HG03039 (cell line): ENCODE measurements around the gene OR6C70.
"Not testable (repeated sequence)": the region's sequence is repeated elsewhere in the genome, so short reads cannot be mapped to it uniquely, and the experiment has no call there.

Experiments
- ATAC-seq: cut with Tn5 transposase; IDR thresholded peaks from one replicate; pipeline ENCODE4 v1.9.1; 2021; ENCODE audit warnings: mild to moderate bottlenecking, moderate library complexity; ENCODE audit not compliant: unreplicated experiment

Gene OR6C70

DNA sequence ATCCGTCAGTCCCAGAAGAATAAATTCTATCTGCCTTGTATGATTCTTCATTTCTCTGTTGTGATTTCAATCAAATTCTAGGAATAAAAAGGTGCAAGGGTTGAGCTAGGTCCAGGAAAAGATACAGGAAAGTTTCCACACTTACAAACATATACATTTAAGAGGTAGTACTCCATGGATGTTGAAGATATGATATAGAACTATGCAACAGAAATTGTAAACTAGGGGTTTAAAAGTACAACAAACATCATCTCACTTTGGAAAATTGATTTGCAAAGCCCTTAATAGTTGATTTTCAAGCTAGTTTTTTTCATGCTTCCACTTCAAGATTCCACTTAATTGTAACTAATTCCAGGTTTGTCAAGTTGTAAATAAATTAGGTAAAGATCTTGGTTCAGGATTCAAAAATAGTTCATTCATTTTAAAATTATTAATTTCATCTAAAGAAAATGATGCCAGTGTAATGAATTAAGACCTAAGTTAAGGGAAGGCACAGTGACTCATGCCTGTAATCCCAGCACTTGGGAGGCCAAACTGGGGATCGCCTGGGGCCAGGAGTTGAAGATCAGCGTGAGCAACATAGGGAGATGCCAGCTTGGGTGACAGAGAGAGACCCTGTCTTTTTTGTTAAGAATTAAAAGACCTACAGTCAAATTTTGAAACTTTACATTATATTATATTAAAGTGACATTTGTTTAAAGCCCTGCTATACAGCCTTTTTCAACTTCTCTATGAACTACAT is at the start of gene OR6C70:
Gene OR6C70, minus strand, starts transcription at position 51 of the 742 bp plus-strand sequence. Its CDS starts 0 bp downstream, at position 51.
- no peak for ATAC-seq

DNA sequence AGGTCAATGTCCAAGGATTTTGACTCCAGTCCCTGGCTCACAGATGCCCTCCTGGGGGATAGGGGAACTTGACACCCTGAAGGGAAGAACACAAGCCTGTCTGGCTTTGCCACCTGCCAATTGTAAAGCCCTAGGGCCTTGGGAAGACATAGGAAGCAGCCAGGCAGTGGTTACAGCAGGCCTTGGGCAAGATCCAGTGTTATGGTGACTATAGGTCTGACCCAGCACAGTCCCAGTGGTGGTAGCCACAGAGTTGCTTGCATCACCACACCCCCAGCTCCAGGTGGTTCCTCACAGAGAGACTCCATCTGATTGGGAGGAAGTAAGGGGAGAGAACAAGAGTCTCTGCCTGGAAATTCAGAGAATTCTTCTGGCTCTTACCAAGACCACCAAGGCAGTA is 46.5 kb upstream of the OR6C70 start:
- no peak for ATAC-seq

DNA sequence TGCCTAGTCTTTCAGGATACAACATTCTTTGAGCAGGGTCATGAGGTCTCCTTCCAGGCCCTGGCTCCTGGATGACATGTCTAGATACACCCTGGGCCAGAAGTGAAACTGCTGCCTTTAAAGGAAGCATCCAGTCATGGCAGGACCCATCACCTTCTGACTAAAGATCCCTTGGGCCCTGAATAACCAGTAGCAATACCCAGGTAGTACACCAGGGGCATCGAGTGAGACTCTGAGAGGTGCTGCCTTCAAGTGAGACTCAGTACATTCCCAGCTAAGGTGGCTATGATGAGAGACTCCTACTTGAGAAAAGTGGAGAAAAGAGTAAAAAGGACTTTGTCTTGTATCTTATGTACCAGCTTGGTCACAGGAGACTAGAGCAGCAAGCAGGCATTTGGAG is 45.8 kb upstream of the OR6C70 start:
- no peak for ATAC-seq

DNA sequence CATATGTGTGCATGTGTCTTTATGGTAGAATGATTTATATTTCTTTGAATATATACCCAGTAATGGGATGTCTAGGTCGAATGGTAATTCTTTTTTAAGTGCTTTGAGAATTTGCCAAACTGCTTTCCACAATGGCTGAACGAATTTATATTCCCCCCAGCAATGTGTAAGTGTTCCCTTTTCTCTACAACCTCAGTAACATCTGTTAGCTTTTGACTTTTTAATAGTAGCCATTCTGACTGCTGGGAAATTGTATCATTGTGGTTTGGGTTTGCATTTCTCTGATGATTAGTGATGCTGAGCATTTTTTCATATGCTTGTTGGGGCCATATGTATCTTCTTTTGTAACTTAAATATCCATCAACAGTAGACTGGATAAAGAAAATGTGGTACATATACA is 31.7 kb upstream of the OR6C70 start:
- no peak for ATAC-seq

GRCh38 chr12:55499810-55500252 is 29.9 kb upstream of the OR6C70 start:
- no peak for ATAC-seq

DNA sequence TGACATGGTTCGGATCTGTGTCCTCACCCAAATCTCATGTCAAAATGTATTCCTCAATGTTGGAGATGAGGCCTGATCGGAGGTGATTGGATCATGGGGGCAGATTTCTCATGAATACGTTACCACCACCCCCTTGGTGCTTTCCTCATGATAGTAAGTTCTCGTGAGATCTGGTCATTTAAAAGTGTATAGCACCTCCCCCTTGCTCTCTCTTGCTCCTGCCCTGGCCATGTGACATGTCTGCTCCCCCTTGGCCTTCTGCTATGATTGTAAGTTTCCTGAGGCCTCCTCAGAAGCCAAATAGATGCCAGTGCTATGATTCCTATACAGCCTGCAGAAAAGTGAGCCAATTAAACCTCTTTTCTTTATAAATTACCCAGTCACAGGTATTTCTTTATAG is 29.3 kb upstream of the OR6C70 start:
- no peak for ATAC-seq

DNA sequence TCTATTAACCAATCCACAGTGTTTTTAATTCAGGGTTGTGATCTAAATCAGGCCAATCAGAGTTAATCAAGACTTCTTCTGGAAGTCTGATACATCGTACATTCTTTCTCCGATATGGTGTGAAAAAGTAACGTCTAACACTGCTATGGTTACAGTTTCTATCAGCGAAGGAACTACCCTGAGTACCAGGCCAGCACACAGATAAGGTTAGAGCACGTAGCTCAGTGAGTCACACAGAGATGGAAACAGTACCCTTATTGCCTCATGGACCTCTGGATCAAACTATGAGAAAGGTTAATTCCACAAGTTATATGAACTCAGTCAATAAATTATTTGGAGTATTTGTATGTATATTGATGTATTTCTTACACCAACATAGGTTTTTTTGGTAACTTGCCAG is 25.6 kb upstream of the OR6C70 start:
- ATAC-seq, result no peak

DNA sequence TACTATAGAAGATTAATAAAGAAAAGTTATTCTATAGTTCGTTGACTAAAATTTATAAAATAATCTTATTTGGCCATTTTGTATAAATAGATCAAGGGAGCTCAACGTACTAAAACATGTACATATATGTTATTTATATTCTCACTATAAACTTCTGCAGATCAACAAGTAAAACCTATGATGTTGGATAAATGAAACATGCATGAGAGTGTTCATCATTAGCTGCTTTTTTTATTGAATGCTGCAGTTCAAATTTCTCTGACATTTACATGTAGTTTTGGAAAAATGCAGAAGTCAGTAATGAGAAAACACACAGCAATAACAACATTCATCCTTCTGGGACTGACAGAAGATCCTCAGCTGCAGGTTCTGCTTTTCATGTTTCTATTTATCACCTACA is 22.1 kb upstream of the OR6C70 start, which contains the start of gene OR6C68:
Gene OR6C68, plus strand, starts transcription at position 301 of the 400 bp plus-strand sequence. Its CDS starts 0 bp downstream, at position 301.
- ATAC-seq, result no peak

DNA sequence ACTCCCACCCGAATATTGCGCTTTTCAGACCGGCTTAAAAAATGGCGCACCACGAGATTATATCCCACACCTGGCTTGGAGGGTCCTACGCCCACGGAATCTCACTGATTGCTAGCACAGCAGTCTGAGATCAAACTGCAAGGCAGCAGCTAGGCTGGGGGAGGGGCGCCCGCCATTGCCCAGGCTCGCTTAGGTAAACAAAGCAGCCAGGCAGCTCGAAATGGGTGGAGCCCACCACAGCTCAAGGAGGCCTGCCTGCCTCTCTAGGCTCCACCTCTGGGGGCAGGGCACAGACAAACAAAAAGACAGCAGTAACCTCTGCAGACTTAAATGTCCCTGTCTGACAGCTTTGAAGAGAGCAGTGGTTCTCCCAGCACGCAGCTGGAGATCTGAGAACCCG is 14.3 kb upstream of the OR6C70 start:
- not testable (repeated sequence) for ATAC-seq

- not testable (repeated sequence) for ATAC-seq
These were observed 9.2 kb upstream of the OR6C70 start for GRCh38 chr12:55479136-55479535.

DNA sequence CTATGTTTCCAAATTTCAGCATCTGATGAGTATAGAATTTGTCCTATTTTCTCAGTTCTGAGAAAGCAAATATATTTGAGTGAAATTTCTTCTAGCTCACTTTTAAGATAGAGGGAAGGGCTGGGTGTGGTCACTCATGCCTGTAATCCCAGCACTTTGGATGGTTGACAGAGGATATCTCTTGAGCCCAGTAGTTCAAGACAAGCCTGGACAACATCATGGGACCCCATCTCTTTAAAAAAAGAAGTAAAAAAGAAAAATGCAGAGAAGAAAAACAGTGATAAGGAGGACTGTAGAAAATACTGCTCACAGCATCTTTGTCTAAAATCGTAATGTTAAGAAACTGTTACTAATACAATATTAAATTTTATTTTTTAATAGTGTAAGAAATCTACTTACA is 2.3 kb upstream of the OR6C70 start:
- ATAC-seq, result no peak

DNA sequence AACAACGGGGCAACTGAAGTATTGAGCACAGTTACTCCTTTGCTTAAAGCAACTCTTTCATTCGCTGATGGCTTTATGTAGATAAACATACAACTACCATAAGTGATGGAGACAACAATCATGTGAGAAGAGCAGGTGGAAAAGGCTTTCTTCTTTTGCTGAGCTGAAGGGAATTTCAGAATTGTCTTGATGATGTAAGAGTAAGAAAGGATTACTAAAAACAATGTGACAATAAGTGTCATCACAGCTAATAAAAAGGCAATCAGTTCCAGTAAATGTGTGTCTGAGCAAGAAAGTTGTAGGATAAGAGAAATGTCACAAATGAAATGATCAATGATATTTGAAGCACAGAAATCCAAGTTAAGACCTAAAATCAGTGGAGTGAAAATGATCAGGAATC is 647 bp downstream of the OR6C70 start:
- no peak for ATAC-seq

DNA sequence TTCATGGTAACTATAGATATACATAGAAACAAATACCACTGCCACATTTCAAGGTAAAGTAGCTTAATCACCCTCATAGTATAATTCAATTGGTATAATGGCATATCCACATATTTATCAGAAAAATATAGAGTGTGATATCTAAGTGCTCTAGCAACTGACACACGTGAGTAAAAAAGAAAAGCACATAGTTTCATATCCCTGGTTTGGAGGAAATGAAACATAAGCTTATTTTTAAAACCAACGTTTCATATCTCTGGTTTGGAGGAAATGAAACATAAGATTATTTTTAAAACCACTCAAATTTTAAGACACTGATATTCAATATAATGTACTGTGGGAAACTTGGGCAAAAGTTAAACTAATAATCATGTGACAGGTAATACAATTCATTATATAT is 2.1 kb downstream of the OR6C70 start:
- no peak for ATAC-seq

DNA sequence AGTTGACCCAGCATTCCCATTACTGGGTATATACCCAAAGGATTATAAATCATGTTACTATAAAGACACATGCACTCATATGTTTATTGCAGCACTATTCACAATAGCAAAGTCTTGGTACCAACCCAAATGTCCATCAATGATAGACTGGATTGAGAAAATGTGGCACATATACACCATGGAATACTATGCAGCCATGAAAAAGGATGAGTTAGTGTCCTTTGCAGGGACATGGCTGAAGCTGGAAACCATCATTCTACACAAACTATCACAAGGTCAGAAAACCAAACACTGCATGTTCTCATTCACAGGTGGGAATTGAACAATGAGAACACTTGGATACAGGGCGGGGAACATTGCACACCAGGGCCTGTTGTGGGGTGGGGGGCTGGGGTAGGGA is 5.0 kb downstream of the OR6C70 start:
- not testable (repeated sequence) for ATAC-seq

- ATAC-seq, result no peak
These were observed 21.1 kb downstream of the OR6C70 start for GRCh38 chr12:55448825-55449224.

DNA sequence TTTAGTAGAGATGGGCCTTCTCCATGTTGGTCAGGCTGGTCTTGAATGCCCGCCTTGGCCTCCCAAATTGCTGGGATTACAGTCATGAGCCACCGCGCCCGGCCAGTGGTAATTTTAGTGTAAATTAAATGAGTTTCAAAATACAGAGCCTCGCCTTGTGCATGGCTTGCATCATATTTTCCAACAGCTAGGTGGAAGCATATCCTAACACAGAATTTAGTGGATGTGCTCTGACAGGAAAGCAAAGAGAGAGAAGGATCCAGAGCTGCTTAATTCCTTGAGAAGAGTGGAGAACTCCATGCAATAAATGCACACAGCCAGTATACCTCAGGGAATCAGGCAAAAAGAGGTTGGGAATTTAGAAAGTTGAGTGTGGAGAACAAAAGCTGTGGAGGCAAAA is 23.6 kb downstream of the OR6C70 start:
- no peak for ATAC-seq

DNA sequence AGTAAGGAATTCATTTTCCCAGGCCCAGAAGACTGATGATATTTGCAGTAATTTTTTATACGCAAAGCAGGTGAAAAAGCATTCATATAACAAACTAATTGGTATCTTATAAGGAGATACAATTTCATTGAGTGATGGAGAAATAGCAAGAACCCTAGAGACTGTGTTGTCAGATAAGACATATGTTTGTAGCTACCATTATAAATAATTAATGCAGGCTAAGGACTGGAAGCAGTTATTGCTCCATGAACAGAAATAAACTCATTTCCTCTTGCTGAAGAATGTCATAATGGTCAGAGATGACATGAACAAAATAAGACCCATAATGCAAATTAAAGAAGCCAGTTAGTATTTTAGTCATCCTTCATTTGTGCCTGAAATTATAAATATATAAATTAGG is 24.6 kb downstream of the OR6C70 start:
- ATAC-seq, result no peak

GRCh38 chr12:55443776-55444175 is 26.2 kb downstream of the OR6C70 start, which contains the start of gene OR6C2:
OR6C2 (plus strand) TSS chr12:55444076; CDS start chr12:55452214, 8,138 bp downstream.
- no peak for ATAC-seq

- not testable (repeated sequence) for ATAC-seq
These were observed 28.7 kb downstream of the OR6C70 start for GRCh38 chr12:55441233-55441632.

DNA sequence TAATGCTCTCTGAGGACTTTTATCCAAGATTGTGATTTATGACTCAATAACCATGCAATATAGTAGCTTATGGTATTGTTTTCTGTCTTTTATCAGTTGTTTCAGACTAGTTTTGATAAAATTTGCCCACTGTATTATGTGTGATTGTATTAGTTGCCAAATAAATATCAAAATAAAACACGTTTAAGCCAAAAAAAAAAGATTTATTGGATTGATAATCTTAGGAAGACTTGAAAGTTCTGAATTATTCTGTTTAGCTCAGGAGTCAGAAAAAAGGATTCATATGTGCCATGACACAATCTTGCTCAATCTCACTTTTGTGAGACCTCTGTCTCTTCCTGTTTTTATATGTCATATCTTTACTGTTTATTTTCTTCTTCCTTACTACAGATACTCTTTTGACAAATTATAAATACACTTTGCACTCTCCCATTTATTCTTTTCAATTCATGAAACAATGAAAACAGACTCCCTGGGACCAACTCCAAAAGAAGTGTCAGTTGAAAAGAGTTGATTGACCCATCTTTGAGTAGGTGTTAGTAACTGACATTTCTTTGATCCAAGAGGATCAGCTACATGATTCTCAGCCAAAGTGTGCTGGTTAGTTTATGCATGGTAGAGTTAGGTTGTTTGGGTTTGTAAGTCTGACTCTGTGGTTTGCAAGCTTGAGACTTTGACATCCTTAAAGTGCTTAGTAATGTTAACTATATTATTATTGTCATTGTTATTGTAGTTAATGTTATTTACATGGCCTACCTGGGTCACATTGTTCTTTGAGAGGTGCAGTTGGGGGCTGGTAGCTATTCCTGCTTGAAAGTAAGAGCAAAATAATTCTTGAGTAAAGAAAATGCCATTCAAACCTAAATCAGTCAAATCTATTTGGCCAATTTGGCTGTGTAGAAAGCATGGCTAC is 41.4 kb downstream of the OR6C70 start:
- ATAC-seq, result no peak

- ATAC-seq, result no peak
These were observed 44.0 kb downstream of the OR6C70 start, which contains the start of gene OR6C76 for GRCh38 chr12:55425954-55426353. OR6C76 (plus strand) TSS chr12:55426254; CDS start chr12:55426254, 0 bp downstream.
